NCI-H510A treated with DMSO at 0.1 percent for 48 hours (cell line): ENCODE measurements around the gene PAX3.

Experiments
- DNase-seq: peaks from one replicate; lab custom pipeline; 2025; lab: John Stamatoyannopoulos, UW

The PAX3 gene

DNA sequence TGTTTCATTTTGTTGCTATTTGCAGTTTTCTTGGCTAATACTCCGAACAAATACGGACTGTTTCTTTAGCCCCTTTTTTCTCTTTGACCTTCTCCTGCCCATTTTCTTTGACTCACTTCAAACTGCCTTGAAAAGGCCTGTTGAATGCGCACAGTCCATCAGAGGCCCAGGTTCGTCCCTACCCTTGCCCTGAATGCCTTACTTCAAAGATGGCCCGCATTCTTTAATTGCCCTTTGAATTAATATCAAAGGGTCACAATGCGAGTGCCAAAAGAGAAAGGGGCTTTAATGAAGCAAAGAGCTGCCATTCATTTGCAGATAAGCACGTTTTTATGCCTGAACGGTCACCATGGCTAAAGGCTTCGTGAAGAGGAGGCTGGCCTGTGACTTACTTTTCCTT lies 29.7 kb downstream of the PAX3 start:
- no peak for DNase-seq

DNA sequence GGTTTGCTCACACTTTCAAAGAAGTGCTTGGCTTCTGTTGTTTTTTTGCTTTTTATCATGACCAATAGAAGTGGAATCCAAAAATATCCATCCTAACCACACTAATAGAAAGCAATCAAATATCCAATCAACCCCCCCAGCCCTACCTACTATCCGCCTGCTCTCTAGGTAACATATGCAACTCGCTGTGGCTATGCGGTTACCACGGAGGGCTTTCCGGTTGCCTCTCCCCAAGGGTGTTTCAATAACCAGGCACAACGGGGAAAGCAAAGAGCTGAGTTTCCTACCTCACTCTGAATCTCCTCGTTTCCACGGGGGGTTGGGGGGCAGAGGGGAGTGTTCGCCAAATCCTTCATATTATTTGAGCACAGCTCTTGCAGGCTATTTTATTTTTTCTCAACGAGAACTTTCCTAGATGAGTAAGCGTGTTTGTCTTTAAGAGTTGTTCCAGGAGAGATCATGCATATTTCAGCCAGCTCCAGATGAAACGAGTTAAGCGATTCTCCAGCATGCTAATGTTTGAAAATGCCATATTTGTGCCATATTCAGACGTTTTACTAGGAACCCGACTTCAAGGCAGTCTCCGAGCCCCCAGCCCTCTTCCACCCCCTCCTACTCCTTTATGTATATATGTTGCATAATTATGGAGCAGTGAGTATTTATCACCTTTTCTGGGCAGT lies 30.3 kb downstream of the PAX3 start:
- DNase-seq, result no peak

DNA sequence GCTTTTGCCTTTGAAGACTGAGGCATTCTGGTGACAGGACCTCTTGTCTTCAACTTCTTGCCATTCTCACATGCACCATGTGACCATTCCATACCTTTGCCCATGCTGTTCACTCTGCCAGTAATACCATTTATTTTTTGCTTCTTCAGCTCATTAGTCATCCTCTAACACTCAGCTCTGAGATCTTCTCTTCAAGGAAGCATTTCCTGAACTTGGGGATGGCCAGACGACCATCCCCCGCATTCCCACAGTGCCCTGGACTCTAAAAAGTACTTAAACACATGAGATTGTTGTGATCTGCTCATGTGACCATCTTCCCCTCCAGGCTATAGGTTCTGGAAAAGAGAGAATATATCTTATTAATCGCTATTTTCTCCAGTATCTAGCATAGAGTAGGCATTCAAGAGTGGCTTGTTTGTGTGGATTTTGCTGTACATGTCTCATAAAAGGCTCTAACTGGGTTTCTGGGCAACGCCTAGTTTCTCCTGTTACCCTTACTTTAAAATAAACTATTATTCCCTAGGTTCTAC lies 33.9 kb downstream of the PAX3 start:
- no peak for DNase-seq

DNA sequence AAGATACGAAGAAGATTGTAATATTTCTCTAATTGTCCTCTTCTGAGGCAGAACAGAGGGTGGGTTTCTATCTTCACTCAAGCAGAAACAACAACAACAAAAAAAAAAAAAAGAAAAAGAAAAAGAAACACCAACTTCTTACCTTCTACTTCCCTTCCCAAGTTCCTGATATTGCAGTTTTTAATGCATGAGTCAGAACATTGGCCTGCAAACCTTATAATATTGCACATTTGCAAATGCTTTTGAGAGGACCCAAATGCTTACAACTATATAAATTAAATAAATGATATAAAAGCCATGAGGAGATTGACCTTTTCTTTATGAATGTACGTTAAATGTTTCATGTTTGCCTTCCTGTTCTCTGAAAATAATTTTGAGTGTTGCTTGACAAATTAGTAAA lies 37.3 kb downstream of the PAX3 start:
- no peak for DNase-seq

DNA sequence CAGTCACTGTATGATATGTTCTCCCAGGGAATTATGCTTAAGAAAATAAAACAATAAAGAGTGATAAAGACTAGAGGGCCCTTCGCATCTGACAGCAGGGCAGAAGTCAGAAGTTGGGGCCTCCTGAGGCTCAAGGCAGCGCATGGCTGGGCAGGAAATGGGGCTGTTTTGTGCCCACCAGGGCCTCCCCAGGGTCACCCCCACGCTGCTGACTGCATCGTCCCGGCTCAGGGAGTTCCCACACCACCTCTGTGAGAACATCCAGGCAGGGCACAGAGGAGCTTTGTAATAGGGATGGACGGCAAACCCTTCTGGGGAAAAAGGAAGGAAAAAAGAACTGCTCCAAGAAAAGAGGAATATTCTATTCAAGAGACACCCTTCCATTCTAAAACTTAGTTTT lies 41.2 kb downstream of the PAX3 start:
- no peak for DNase-seq

DNA sequence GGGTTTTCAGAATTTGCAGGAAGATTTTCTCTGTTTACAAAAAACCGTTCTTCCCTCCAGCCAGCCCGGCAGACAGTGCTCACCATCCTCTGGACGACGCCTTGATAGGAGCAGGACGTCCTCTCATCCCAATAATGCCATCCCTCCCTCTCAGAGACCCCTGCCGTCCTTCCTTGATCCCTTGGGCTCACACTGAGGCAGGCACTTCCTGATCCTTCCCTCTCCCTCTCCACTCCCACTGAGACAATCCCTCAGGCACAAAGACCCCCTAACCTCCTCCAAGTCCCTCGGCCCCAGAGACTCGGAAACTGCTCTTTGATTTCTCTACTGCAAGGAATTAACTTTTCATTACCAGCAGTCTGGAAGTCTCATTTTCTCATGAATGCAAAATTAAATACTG lies 42.5 kb downstream of the PAX3 start:
- DNase-seq, result no peak

DNA sequence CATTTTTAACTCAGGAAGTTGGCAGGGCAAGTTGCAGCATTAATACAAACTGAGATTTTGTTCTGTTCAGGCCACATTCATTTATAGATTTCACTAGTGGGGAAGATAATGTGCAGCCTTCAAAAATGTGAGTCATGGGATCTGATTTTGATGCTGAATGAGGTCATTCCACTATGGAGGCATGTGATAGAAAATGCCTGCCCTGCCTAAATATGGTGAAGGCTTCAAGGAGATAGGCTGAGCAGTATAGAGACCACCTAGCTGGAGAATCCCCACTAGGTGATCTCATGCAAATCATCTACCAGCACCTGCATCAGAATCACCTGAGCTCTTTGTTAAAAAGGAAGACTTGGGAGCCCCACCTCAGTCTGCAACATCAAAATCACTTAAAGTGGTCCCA lies 43.7 kb downstream of the PAX3 start:
- DNase-seq, result no peak

DNA sequence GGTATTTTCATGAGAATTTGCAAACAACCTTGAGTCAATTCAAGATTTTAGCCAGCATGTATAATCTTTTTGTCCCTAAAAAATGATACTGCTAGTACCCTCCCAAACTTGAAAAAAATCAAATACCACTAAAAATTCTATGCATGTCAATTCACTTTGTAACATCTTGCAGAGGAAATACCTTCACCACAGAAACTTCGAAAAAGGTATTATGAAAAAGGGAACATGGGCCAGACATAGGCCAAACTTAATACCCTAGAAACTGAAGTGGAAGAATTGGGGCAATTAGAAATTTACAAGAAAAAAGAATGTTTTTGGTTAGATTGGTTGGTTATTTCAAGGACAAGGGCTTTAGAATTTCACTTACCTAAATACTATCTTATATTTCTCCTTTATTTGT lies 48.5 kb downstream of the PAX3 start:
- DNase-seq, result no peak

DNA sequence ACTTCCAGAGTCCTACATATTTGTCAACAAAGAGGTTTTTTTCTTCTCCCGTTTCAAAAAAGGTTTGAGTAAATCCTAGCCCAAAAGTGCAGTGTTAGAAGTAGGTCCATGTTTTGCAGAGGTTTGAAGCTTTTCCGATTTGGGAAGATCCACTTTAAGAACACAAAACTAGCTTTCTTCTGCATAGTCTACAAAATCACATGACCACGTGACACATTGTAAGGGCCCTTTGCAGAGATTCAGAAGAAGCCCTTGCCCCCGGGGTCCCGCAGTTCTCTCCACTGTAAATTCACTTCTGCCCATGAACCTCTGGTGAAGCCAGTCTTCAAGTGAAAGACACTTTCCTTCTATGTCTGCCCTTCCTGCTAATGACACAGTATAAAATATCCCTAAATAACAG lies 49.4 kb downstream of the PAX3 start:
- no peak for DNase-seq

DNA sequence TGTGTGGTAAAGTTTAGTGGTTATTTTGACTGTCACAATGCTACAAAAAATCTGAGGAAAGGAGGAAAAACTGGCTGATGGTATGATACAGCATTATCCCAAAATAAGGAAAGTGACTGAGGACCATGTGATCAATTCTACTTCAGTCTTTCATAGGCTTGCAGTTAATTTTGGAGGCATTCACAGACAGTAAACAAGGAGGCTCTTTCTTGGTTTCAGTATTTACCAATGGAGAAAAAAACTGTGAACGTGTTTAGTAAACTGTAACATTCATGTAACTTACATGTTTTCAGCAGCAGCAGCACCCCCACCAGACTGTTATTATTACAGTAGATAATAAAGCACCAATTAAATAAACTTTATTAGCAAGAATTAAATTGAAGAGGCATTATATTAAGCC lies 50.0 kb downstream of the PAX3 start:
- no peak for DNase-seq

DNA sequence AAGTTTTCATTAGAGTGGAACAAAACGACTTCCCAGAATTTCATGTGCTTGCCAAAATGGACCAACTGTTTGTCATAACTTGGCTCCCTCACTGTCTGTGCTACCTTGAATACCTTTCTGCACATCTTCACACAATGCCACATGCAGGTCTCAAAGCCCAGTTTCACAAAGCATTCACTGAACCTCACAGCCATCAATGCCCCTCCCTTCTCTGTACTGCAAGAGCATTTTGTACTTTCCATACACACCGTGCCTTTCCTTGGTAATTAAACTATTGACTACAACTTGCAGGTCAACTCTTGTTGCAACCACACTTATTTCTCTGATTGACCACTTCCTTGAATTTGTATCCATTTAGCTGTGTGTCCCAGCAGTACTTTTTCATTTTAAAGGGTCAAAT lies 50.5 kb downstream of the PAX3 start:
- DNase-seq, result no peak

DNA sequence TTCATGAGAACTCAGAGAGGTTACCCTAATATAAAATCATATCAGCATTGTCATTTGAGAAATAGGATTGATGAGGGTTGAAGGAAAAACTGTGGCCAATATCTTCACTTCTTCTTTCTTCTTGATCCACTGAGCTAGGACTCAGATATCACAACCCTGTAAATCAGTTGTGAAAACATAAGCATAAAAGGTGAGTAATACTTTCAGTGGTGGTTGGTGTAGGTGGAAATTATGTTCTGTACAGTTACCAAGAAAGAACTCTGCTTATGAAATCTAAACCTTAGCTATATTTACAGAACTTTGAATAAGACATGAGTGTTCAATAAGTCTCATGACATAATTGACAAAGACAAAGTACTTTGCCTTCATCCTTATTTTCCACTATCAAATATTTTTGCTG lies 56.3 kb downstream of the PAX3 start:
- no peak for DNase-seq

DNA sequence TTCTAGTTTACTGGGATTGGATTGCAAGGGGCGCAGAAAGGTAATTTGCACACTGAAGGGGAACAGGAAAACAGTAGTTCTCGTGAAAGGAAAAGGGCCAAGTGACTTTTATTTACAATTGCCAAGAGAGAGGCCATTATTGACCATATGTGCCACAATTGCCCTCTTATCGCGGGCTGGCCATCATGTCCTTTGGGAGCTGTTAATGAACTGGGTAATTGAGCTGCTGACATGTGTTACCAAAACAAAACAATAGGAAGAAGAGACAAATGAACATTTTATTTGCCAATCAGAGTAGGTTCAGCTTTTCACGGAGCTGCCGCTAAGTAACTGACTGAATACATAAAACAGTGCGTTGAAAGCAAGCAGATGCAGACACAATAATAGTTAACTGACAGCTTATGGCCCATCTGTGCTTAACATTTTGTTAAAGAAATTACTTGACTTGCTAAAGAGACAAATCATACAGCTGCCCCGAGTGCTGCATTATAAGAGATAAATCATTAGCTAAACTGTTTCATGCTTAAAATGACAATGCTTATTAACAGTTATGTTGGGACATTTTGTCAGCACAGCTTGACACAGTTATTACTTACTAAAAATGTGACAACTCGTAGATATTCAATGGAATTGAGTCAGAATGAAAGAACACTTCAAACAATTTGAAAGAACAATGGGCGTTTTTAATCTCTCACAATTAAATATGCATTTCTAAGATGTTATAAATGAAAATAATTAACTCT lies 57.5 kb downstream of the PAX3 start:
- DNase-seq, result peak; percentile 46

DNA sequence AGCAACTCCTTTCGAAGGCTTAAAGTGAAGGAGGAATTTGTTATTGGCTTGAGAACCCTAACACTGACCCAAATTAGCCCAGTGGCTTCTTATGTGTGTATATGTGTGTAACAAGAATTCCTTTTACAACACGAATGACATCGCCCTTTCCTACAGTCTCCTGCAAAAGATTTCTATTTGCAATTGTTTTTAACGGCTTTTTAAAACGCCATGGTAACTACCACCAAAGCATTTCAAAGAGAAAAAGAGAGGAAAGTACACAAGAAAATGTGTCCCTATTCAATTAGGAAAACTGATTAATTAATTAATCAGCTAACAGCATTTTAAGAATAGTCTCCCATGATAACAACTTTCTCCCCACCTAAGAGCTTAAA lies 58.1 kb downstream of the PAX3 start:
- DNase-seq, result no peak

DNA sequence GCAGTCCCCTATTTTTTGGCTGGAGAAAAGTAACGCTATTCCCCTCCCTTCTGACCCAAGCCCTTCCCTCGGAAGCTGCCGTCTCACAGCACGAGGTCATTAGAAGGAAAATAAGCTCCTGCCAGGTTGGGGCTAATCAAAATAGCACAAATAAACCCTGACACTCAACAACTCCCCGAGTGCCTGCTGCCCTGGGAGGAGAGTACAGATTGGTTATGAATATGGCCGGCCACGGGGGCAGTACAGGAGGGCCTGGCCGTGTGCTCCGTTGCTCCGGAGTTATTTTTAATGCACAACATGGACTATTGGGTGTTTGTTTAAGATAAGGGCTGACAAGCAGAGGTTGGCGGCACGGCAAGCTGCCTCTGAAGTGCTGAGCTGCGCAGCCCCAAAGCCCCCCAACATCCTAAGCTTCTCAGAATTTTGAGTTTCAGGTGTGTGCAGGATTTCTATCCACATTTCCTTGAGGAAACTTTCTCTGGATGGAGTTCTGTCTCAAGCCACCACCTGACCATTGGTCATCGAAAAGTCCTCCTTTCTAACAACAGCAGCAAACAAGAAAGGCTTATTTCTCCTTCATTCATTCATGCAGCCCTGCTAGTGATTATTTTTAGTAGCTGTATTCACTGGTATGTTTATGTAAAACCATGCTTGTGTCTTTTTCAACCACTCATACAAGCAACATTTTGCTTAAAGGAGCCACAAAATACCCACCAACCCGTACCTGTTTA lies 58.7 kb downstream of the PAX3 start:
- DNase-seq, result no peak

DNA sequence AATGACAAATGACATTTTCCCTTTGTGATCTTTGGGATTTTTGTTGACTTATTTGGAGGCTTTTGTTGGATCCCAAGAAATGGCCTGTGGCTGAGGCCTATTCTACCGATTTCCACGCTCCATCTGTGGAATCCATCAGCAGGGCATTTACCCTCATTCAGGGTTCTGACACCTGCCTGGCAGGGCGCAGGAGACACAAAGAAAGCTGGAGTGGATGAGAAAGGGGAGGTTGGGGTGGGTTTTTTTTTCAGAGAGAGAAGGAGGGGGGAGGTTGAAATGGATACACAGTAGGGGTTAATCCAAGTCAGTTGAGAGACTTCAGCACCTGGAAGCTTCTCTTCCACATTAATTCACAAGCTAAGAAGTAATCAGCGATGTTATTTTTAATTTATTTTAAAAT lies 59.7 kb downstream of the PAX3 start:
- no peak for DNase-seq

DNA sequence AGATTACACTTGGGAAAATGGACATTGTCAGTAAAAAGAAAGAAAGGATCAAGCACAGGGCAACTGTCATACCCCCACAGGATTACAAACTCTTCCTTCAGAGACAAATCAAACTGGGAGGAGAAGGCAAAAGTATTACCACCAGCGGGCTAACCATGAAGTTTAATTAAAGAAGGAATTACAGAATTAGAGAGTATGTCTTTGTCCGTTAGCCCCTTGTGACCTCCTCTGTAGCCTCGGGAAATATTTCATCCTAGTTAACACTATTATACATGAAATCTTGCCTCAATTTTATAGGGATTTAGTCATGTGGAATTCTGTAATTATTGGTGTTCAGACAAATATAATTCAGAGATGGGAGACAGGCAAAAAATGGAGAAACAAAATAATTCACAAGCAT lies 60.7 kb downstream of the PAX3 start:
- DNase-seq, result no peak

DNA sequence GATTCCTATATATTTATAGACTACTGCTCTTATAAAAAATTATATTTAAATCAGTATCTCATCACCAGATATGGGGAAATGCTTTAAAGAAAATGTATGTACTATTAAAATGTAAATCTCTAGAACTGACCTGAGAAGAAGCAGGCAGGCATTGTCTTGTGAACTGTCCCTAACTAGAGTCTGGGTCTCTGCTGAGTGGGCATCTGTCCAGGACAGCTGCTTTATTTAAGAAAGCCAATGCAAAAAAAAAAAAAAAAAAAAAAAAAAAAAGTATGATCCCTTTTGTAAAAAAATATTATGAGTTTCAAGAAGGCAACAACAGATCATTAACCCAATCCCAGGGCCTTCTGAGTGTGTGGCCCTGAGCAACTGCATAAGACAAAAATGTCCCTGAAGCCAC lies 66.0 kb downstream of the PAX3 start:
- DNase-seq, result no peak

DNA sequence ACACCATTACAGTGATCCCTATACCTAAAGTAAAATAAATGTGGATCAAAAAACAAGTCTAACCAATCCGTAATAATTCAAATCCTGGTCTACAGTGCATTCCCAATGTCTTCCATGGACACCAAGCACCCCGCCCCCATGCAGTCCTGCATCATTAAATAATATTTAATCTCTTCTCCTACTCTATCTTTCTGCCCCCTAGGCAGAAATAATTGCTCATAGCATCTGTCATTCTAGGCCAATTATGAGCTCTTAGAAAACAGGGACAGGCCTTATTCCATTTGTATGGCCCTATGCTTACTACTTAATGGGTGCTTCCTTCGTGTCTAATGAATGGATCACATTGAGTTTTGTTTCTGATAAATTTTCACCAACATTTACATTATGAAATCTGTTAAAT lies 66.4 kb downstream of the PAX3 start:
- no peak for DNase-seq

DNA sequence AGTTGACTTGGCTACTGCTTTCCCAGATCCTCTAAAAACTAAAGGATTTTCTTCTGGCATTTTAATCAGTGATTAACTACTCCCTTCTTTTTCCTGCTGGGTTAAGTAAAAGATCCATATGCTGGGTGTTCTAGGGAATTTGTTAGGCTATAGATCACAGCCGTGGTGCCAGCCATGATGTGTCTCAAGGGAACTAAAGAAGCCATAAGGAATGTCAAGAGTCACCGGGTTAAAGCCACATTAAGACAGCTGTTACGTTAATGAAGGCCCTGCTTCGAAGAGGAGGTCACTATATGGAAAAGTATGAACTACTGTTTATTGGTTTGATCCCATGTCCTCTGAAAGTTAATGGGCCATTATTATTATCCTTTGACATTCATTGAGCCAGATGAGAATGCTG lies 70.7 kb downstream of the PAX3 start:
- DNase-seq, result no peak

DNA sequence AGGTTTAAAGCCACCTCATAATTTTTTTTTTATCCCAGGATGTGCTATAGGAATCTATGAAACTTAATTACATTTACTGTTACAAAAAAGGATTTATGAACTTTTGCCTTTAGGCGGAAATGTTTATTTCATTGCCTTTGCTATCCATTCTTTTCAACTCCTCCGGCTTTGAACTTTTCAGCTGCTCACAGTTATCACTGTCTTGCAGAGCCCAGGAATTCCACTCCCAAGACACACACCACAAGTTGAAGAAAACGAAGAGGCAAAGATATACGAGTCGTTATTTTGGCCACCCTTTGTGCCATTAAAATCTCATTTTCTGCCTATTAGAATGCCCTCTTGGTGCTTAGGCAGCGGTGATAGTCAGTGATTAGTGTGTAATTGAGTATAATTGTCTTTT lies 80.0 kb downstream of the PAX3 start:
- DNase-seq, result no peak

DNA sequence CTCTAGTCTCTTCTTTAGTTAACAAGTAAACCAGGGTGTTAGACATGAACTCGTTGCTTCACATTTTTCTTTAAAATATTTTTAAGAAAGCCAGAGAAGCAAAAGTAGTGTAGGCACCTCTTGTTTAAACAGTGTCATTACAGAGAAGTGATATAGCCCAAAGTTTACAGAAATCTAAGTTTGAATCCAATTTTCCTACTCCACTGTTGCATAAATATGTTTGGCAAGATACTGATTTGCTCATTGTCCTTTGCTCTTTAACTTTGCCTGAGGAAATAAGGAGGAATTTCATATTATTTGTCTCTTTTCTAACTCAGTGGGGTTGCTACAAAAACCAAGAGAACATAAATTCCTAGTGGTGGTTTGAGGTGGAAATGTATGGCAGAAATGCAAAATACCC lies 81.1 kb downstream of the PAX3 start:
- DNase-seq, result no peak

DNA sequence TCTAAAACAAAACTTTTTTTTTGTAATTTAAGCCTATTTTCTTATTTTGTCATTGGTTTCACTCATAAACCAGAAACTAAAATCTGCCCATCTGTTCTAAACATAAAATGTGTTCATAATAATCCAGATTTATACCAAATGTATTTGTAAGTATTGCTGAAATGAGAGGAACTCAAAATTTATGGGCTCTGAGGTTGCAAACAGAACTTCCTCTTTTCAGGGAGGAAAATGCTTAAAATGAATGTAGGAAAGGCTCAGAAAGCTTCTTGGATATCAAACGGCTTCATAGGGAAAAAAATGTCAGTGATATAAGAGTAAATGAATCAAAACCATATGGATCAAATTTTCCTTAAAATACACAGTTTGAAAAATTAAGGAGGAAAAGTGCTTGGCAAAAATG lies 83.9 kb downstream of the PAX3 start:
- no peak for DNase-seq
